Vagina (tissue), 2 donors: ENCODE measurements around the gene TNNI3. TPM values are rescaled to one million over a fixed set of nuclear protein-coding genes. Genes with fewer than 3 reads are reported as not detected.
A peak's percentile ranks its signal among the peaks of the same experiment; 100 is the strongest.
"Not testable (repeated sequence)": the region's sequence is repeated elsewhere in the genome, so short reads cannot be mapped to it uniquely, and the experiment has no call there.

Experiments
- DNase-seq, 2 donors: peaks; one replicate each; pipeline ENCODE4 v3.0.0-alpha.2; 2017; ENCODE audit errors: extremely low spot score in 2 of 2
- H3K27ac ChIP-seq: fragments of 200-600 bp; sonication (generic); one replicate; pipeline ENCODE4 v1.5.1; 2019
- H3K27me3 ChIP-seq: fragments of 200-600 bp; sonication (generic); one replicate; pipeline ENCODE4 v1.5.1; 2019
- H3K36me3 ChIP-seq, 2 donors: fragments of 200-600 bp; sonication (generic); one replicate each; pipeline ENCODE4 v1.5.1; 2017 to 2019
- H3K4me1 ChIP-seq: fragments of 200-600 bp; sonication (generic); one replicate; pipeline ENCODE4 v1.5.1; 2019
- H3K4me3 ChIP-seq, 2 donors: fragments of 200-600 bp; sonication (generic); 1 replicate in 1 of 2; 2 replicates in 1 of 2; pipeline ENCODE4 v1.5.1; 2016 to 2019
- H3K9me3 ChIP-seq: fragments of 200-600 bp; sonication (generic); one replicate; pipeline ENCODE4 v1.5.1; 2019
- POLR2A ChIP-seq, 2 donors: fragments of 450-650 bp; IDR thresholded peaks; one replicate each; pipeline ENCODE4 v1.6.1; 2017; ENCODE audit warnings: antibody characterized with exemption in 2 of 2, mild to moderate bottlenecking in 2 of 2, moderate library complexity in 2 of 2
- POLR2AphosphoS5 ChIP-seq, 2 donors: sonication (generic); formaldehyde crosslinking; IDR thresholded peaks; one replicate each; pipeline ENCODE4 v1.9.0; 2017; ENCODE audit warnings: antibody characterized with exemption in 2 of 2, mild to moderate bottlenecking in 2 of 2, low read depth in 1 of 2; ENCODE audit not compliant: insufficient read depth in 1 of 2
- intact Hi-C: fragments of 100-400 bp; cut with DNase I; formaldehyde crosslinking; loops from one replicate; pipeline ENCODE4 v1.15.1; 2023
- total RNA-seq: library from RNA; depleted of rRNA; stranded (reverse); fragments of >200 nt; gene quantifications from one replicate; pipeline ENCODE4 v1.2.3, GENCODE V29; 2016
- TF ChIP-seq, protein P1 (sequence below), 3 experiments: fragments of 450-650 bp in 2 of 3; fragments of 200-600 bp in 1 of 3; sonication (generic) in 1 of 3; IDR thresholded peaks; one replicate each; pipeline ENCODE4 v1.5.1; 2017 to 2019; ENCODE audit warnings: antibody characterized with exemption in 3 of 3, mild to moderate bottlenecking in 2 of 3, moderate library complexity in 2 of 3

TNNI3 gene
- total RNA-seq, 1 donor from 2014 or later: not detected

GRCh38 chr19:55173186-55173713, 15.7 kb upstream of the TNNI3 start:
- Histone ChIP-seq H3K4me1 (peaks cover 17% of the 10 kb centered on the region), H3K36me3 (no peaks in the 10 kb centered on the region), H3K27ac (no peak overlapping the region), H3K4me3 (peak overlapping the region; percentile 9 to 34), H3K27me3 (peaks cover 14% of the 10 kb centered on the region), H3K9me3 (no peaks in the 10 kb centered on the region)
- no peak for TF ChIP-seq POLR2A (IDR thresholded peaks at IDR 0.05)
- no peak for TF ChIP-seq POLR2AphosphoS5 (IDR thresholded peaks at IDR 0.05; ENCODE audit: insufficient read depth in 1 of 2, low read depth in 1 of 2)
- TF ChIP-seq, protein P1, sequence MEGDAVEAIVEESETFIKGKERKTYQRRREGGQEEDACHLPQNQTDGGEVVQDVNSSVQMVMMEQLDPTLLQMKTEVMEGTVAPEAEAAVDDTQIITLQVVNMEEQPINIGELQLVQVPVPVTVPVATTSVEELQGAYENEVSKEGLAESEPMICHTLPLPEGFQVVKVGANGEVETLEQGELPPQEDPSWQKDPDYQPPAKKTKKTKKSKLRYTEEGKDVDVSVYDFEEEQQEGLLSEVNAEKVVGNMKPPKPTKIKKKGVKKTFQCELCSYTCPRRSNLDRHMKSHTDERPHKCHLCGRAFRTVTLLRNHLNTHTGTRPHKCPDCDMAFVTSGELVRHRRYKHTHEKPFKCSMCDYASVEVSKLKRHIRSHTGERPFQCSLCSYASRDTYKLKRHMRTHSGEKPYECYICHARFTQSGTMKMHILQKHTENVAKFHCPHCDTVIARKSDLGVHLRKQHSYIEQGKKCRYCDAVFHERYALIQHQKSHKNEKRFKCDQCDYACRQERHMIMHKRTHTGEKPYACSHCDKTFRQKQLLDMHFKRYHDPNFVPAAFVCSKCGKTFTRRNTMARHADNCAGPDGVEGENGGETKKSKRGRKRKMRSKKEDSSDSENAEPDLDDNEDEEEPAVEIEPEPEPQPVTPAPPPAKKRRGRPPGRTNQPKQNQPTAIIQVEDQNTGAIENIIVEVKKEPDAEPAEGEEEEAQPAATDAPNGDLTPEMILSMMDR (IDR thresholded peaks at IDR 0.05): no peak
- intact Hi-C loops: no loop called here
- no peak for DNase-seq

DNA sequence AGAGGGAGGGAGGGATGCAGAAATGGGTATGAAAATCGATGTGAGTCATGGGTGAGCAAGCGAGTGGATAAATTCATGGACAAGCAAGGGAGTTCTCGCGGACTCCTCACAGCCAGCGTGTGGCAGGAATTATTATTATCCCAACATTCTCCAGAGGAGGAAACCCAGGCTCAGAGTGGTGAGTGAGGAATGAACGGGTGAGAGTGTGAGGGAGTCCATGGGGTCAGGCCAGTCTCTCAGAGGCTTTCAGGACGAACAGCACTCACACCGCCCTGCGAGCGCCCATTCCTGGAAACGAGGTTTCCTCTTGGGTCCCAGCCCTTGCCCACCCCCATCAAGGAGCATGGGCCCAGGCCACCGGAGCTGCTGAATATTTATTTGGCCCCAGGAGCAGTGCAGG, 15.2 kb upstream of the TNNI3 start:
- H3K27me3 ChIP-seq: peaks cover 10% of the 10 kb centered on the region
- intact Hi-C loops: no loop called here
- no peak for DNase-seq
- H3K9me3 ChIP-seq: no peaks in the 10 kb centered on the region
- no peaks in the 10 kb centered on the region for H3K36me3 ChIP-seq
- TF ChIP-seq, protein P1 (IDR thresholded peaks at IDR 0.05): no peak
- TF ChIP-seq POLR2AphosphoS5 (IDR thresholded peaks at IDR 0.05; ENCODE audit: insufficient read depth in 1 of 2, low read depth in 1 of 2) (no peak), POLR2A (IDR thresholded peaks at IDR 0.05) (no peak)
- peaks cover 17% of the 10 kb centered on the region for H3K4me1 ChIP-seq
- no peak overlapping the region for H3K4me3 ChIP-seq
- H3K27ac ChIP-seq: no peak overlapping the region

DNA sequence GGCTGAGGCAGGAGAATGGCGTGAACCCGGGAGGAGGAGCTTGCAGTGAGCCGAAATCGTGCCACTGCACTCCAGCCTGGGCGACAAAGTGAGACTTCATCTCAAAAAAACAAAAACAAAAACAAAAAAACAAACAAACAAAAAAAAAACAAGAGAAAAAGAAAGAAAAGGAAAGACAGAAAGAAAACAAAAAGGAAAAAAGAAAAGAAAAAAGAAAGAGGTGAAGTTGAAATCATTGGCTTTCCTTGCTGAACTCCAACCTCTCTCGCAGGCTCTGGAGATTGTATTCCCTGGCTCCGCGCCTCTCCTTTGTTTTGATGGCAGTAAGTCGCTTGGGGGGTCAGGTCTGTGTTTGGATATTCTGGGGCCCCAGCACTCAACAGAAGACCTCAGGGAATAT, 14.8 kb upstream of the TNNI3 start:
- DNase-seq, H3K9me3 ChIP-seq, H3K36me3 ChIP-seq, H3K27ac ChIP-seq, H3K4me3 ChIP-seq, intact Hi-C loops, H3K27me3 ChIP-seq: not testable (repeated sequence)
- peaks cover 17% of the 10 kb centered on the region for H3K4me1 ChIP-seq

- Histone ChIP-seq H3K9me3 (no peaks in the 10 kb centered on the region), H3K27ac (no peak overlapping the region), H3K36me3 (no peaks in the 10 kb centered on the region), H3K4me3 (no peak overlapping the region), H3K4me1 (peaks cover 22% of the 10 kb centered on the region), H3K27me3 (peaks cover 9% of the 10 kb centered on the region)
- TF ChIP-seq POLR2AphosphoS5 (IDR thresholded peaks at IDR 0.05; ENCODE audit: insufficient read depth in 1 of 2, low read depth in 1 of 2) (no peak), POLR2A (IDR thresholded peaks at IDR 0.05) (no peak)
- TF ChIP-seq, protein P1 (IDR thresholded peaks at IDR 0.05): no peak
- intact Hi-C loops: no loop called here
- DNase-seq: no peak
Measured at GRCh38 chr19:55171440-55171839, 13.9 kb upstream of the TNNI3 start.

DNA sequence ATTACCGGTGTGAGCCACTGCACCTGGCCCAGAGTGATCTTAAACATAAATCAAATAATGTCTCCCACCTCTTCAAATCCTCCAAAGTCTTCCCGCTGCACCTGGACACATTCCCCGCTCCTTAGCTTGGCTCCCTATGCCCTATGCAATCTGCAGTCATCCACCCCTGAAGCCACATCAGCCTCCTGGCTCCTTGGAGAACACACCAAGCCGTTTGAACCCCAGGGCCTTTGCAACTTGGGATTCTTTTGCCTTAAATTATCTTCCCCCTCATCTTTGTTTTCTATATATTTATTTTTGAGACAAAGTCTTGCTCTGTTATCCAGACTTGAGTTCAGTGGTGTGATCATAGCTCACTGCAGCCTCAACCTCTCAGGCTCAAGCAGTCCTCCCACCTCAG, 11.6 kb upstream of the TNNI3 start:
- TF ChIP-seq, protein P1 (IDR thresholded peaks at IDR 0.05): no peak
- no peak for TF ChIP-seq POLR2A (IDR thresholded peaks at IDR 0.05)
- no peak for TF ChIP-seq POLR2AphosphoS5 (IDR thresholded peaks at IDR 0.05; ENCODE audit: insufficient read depth in 1 of 2, low read depth in 1 of 2)
- no peak for DNase-seq
- Histone ChIP-seq H3K27ac (no peak overlapping the region), H3K9me3 (no peaks in the 10 kb centered on the region), H3K36me3 (no peaks in the 10 kb centered on the region), H3K4me1 (peaks cover 21% of the 10 kb centered on the region), H3K4me3 (no peak overlapping the region), H3K27me3 (peaks cover 9% of the 10 kb centered on the region)
- intact Hi-C loops: no loop called here
